ENCODE data around the gene RNU6-9.
"Not testable (repeated sequence)": the region's sequence is repeated elsewhere in the genome, so short reads cannot be mapped to it uniquely, and the experiment has no call there.

The RNU6-9 gene

DNA sequence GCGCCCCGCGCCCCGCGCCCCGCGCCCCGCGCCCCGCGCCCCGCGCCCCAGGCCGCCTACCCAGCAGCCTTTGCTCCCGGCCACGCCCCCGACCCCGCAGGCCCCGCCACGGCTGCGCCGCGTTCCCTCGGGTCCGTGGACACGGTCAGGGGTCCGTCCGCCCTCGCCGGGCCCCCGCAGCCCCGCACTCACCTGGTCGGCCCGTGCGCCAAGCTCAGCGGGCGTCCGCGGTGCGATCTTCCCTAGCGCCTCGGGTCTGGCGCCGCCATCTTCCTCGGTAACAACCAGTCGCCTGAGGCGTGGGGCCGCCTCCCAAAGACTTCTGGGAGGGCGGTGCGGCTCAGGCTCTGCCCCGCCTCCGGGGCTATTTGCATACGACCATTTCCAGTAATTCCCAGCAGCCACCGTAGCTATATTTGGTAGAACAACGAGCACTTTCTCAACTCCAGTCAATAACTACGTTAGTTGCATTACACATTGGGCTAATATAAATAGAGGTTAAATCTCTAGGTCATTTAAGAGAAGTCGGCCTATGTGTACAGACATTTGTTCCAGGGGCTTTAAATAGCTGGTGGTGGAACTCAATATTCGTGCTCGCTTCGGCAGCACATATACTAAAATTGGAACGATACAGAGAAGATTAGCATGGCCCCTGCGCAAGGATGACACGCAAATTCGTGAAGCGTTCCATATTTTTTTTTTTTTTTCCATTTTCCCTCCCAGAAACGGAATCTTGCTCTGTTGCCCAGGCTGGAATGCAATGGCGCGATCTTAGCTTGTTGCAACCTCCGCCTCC is at the start of gene RNU6-9, which contains the start of gene MED16:
RNU6-9 (plus strand) TSS at position 591 of the 796 bp plus-strand sequence.
MED16 (minus strand) TSS at position 294 of the 796 bp plus-strand sequence. CDS start 2,056 bp downstream, outside the sequence.
- no peak for TF ChIP-seq CTCF (conservative IDR thresholded peaks at IDR 0.05; ENCODE audit: low read depth)
- peak within 1 kb of the TSS; percentile 91 for H3K27ac ChIP-seq
- DNase-seq (ENCODE audit: low spot score) = peak; percentile 95
- ChIA-PET CTCF (interaction anchor here (0.6 to 1.0 kb wide), 3 partner anchors 15 to 188 kb away, joined by 3 read pairs; no protein-coding TSS in a partner anchor), POLR2A (ENCODE audit: low non-redundant PET) (interaction anchor here (0.7 kb wide), 1 partner anchor 120 kb away, joined by 4 read pairs; no protein-coding TSS in a partner anchor)

- TF ChIP-seq CTCF (conservative IDR thresholded peaks at IDR 0.05; ENCODE audit: low read depth) = no peak
- CTCF ChIA-PET = interaction anchor here (0.6 to 1.0 kb wide), 2 partner anchors 16 to 74 kb away, joined by 3 read pairs; no protein-coding TSS in a partner anchor
- peak overlapping the region; percentile 92 for H3K27ac ChIP-seq
- POLR2A ChIA-PET (ENCODE audit: low non-redundant PET) = no interaction called here
- DNase-seq (ENCODE audit: low spot score) = no peak
These were observed 49.3 kb upstream of the RNU6-9 start for GRCh38 chr19:843836-844545.

DNA sequence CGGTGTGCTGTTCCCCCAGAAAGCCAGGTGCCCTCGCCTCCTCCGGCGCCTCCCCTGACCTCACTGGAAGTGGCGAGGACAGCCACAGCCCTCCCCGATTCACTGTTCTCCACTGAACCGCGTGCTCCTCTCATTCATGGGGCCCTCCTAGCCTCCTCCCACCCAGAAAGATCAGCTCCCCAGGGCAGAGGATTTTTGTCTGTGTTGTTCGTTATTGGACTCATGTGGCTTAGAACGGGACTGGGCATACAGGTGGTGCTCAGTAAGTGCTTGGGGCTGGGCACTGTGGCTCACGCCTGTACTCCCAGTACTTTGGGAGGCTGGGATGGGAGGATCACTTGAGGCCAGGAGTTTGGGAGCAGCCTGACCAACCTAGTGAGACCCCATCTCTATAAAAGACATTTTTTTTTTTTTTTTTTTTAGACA is 48.7 kb upstream of the RNU6-9 start:
- peak overlapping the region; percentile 92 for H3K27ac ChIP-seq
- no peak for TF ChIP-seq CTCF (conservative IDR thresholded peaks at IDR 0.05; ENCODE audit: low read depth)
- CTCF ChIA-PET = interaction anchor here (1.0 kb wide), 1 partner anchor 15 kb away, joined by 3 read pairs; no protein-coding TSS in a partner anchor
- DNase-seq (ENCODE audit: low spot score) = no peak
- POLR2A ChIA-PET (ENCODE audit: low non-redundant PET) = interaction anchor here (0.6 kb wide), 1 partner anchor 10 kb away, joined by 5 read pairs; no protein-coding TSS in a partner anchor

DNA sequence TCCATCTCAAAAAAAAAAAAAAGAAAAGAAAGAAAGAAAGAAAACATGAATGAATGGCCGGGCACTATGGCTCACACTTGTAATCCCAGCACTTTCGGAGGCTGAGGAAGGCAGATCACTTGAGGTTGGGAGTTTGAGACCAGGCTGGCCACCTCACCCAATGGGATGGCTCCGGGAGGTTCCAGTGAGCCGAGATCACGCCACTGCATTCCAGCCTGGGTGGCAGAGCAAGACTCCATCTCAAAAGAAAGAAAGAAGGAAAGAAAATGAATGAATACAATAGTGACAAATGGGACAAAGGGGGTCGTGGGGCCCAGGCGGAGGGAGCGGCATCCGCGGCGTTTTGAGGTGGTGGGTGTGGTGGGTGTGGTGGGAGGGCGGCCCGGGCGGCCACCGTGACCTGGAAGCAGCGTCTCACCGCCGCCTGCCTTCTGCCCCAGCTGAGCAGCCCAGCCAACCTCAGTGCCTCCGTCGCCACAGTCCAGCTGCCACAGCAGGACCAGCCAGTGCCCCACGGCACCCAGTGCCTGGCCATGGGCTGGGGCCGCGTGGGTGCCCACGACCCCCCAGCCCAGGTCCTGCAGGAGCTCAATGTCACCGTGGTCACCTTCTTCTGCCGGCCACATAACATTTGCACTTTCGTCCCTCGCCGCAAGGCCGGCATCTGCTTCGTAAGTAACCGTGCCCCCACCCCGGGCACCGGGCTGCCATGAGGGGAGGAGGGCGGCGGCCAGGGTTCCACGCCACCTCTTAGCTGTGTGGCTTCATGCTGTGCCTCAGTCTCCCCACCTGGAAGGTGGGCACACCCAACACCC is 47.4 kb upstream of the RNU6-9 start:
- POLR2A ChIA-PET (ENCODE audit: low non-redundant PET) = no interaction called here
- CTCF ChIA-PET = interaction anchor here (0.6 to 0.7 kb wide), 2 partner anchors 112 to 1766 kb away, joined by 3 to 4 read pairs; no protein-coding TSS in a partner anchor
- DNase-seq (ENCODE audit: low spot score) = no peak
- peak overlapping the region; percentile 92 for H3K27ac ChIP-seq
- no peak for TF ChIP-seq CTCF (conservative IDR thresholded peaks at IDR 0.05; ENCODE audit: low read depth)

DNA sequence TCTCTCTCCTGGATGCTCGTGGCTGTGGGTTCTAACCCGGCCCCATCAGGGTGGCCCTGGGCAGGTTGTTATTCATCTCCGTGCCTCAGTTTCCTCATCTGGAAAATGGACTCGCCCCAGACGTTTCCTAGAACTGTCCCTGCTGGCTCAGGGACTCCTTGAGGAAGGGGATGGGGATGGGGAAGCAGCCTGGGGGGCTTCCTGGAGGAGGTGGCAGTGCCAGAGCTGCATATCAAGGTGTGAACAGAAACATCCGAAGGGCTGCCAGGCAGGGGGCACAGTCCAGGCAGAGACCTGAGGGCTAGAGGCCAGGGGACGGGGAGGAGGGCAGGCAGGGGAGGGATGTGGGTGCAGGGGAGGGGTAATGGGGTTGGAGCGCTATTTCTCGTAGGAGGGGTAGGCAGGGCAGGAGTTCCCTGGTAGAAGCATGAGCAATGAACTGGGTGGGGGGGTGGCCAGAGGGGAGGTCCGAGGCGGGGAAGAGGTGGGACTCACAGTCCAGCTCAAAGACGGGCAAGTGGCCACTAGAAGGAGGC is 44.8 kb upstream of the RNU6-9 start:
- POLR2A ChIA-PET (ENCODE audit: low non-redundant PET) = no interaction called here
- peak overlapping the region; percentile 95; the same call in 1 of the 2 replicates for H3K27ac ChIP-seq
- TF ChIP-seq CTCF (conservative IDR thresholded peaks at IDR 0.05; ENCODE audit: low read depth) = no peak
- DNase-seq (ENCODE audit: low spot score) = no peak
- CTCF ChIA-PET = interaction anchor here (0.5 to 1.4 kb wide), 2 partner anchors 8 to 55 kb away, joined by 3 to 5 read pairs; no protein-coding TSS in a partner anchor

- CTCF ChIA-PET = interaction anchor here (0.5 to 1.4 kb wide), 2 partner anchors 7 to 54 kb away, joined by 3 to 5 read pairs; no protein-coding TSS in a partner anchor
- POLR2A ChIA-PET (ENCODE audit: low non-redundant PET) = interaction anchor here (0.8 kb wide), 1 partner anchor 77 kb away, joined by 6 read pairs; no protein-coding TSS in a partner anchor
- peak overlapping the region; percentile 95; the same call in 1 of the 2 replicates for H3K27ac ChIP-seq
- not testable (repeated sequence) for DNase-seq (ENCODE audit: low spot score)
These were observed 44.1 kb upstream of the RNU6-9 start for GRCh38 chr19:849195-849594.
